H7 (cell line): ENCODE results near the gene RETSAT. TPM values are rescaled to one million over a fixed set of nuclear protein-coding genes. Genes with fewer than 3 reads are reported as not detected.

Experiments used
- DNase-seq: peaks from one replicate; pipeline ENCODE4 v3.0.0; 2012
- H3K27me3 ChIP-seq: 2 replicates; pipeline ENCODE4 v1.6.0; 2011; ENCODE audit warnings: mild to moderate bottlenecking, low read length; ENCODE audit not compliant: control insufficient read depth, insufficient read depth
- H3K36me3 ChIP-seq: replicated peaks from 2 replicates; pipeline ENCODE4 v1.5.1; 2011; ENCODE audit warnings: low read length; ENCODE audit not compliant: control insufficient read depth, insufficient read depth
- H3K4me3 ChIP-seq: 2 replicates; pipeline ENCODE4 v1.5.1; 2011; ENCODE audit warnings: low read depth, mild to moderate bottlenecking, control low read depth, low read length, moderate library complexity; ENCODE audit not compliant: insufficient read depth
- total RNA-seq: library from RNA; depleted of rRNA; stranded (reverse); fragments of >200 nt; shearing (Covaris generic); gene quantifications from 2 replicates; pipeline ENCODE4 v1.2.3, GENCODE V29; 2014; rRNA removed

RETSAT gene
- total RNA-seq: 18.5 and 29.6 TPM in 2 replicates

DNA sequence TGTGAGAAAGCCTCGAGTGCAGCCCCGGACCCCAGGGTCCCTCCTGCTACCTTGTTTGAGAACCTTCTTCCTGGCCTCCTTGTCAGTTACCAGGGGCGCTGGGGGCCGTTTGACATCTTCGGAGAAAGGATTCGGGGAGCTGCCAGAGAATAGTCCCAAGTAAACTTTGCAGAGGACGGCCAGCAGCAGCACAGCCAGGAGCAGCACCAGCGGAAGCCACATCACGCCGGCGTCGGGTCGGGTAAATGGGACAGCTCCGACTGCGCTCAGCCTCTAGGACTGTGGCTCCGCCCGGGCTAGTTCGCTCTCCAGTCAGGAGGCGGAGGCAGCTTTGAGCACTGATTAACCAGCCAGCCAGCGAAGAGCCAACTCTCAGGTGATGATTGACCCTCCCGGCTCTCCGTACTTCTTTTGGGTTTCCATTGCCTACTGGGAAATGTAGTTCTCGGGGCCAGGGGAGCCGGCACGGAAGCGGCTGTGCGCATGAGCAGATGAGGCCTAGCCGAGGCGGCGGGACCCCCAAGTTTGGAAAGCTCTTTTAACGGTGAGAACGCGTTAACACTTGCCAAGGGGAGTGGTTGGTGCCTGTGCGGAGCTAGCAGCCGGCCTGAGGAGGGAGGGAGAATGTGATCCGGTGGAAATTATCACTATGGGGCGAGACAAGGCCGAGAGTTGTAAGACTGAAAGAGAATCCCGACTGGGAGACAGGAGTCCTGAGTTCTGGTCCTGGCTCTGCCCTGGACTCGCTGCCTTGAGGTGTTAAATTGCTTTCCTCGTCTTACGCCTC lies at the start of gene RETSAT, which contains the start of gene ELMOD3:
Gene RETSAT, minus strand, starts transcription at position 243 of the 787 bp plus-strand sequence. Its CDS starts 21 bp downstream, at position 222.
Gene ELMOD3, plus strand, starts transcription at position 484 of the 787 bp plus-strand sequence. CDS start 2,430 bp downstream, outside the sequence.
- DNase-seq: peak; percentile 97
- H3K4me3 ChIP-seq: peak within 1 kb of the TSS; percentile 82
- H3K36me3 ChIP-seq: peaks cover 10% of the 10 kb centered on the region
- no peaks in the 10 kb centered on the region for H3K27me3 ChIP-seq

DNA sequence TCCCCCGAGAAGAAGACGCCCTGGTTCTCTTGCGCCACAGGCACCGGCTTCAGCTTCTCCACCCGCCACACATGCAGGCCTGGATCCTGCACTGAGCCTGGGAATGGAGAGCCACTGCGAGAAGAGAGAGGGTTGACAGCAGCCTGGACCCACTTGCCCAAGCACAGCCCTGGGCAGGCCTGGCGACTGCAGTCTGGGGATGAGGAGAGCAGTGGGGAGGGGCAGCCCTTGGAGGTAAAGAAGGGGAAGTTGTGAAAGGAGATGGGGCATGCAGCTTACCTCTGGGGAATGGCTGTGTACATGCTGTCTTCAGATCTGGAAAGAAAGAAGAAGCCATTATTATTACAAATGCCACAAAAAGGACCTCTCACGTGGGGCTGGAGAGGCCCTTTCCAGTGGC lies 47.5 kb upstream of the RETSAT start:
- Histone ChIP-seq H3K4me3 (no peak overlapping the region), H3K27me3 (no peaks in the 10 kb centered on the region), H3K36me3 (peaks cover 19% of the 10 kb centered on the region)
- DNase-seq: peak; percentile 31

DNA sequence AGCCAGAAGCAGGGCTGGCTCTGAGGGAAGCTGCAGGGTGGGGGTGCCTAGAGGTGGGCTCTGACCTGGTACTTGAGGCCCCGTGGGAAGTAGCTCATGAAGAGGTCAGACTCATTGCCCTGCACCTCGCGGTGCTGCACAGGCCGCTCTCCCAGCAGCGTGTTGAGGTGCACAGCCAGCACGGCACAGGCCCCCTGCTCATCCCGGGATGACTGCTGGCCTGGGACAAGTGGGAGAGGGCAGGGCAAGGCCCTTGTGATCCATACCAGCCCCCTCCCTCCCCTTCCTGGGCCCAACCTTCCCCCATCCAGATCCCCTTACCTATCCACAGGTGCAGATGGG lies 47.1 kb upstream of the RETSAT start:
- no peak for DNase-seq
- Histone ChIP-seq H3K4me3 (no peak overlapping the region), H3K36me3 (peaks cover 21% of the 10 kb centered on the region), H3K27me3 (no peaks in the 10 kb centered on the region)

DNA sequence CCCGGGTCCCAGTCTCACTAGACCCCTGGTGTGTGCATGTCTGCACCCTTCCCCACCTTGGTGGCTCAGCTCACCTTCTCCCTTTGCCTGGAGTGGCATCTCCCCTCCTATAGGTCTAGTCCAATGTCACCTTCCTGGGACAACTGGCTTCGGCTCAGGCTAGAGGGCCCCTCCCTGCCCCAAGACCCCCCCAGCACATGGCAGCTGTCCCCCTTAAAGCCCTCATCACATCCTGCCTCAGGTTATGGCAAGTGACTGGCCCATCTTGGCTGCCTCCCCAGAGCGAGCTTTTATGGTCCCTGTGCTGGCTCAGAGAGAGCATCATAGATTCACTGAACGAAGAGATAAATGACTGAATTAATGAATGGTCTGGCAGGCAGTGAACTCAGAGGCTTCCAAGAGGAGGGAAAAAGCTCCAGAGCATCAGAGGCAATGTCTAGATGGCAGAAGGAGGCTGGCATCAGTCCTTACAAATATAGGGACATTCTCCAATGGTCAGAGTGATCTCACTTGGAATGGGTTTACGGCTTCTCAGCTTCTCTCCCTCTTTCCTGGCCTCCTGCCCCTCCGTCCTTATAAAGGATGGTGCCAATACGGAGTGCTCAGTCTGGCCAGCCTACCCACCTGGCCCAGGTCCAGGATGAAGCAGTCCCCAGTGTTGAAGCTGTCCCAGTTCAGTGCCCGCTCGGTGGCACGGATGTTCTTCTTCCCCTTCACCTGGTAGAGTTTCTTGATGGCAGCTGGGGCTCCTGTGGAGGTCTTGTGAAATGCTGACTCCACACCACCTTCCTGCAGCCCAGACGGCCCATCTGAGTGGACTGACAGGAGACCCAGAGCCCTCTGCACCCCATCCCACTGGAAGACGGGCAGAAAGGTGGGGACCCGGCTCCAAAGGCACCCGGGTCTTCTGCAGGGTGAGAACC lies 46.5 kb upstream of the RETSAT start:
- no peaks in the 10 kb centered on the region for H3K27me3 ChIP-seq
- peak; percentile 21 for DNase-seq
- no peak overlapping the region for H3K4me3 ChIP-seq
- peaks cover 21% of the 10 kb centered on the region for H3K36me3 ChIP-seq

DNA sequence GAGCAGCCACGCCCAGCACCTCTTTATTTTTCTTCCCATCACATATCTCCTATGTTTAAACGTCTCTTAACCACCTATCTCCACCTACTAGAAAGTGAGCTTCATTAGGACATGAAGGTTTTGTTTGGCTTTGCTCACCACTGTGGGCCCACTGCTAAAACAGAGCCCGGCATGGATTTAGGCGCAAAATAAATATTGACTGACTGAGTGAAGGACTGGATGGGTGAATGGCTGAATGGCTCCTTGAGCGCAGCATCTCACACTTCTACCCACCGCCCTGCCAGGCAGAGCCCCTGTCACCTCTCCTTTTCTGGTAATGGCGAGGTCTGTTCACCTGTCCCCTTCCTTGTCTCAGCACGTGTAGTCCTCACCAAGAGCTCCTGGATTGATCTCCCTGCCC lies 45.7 kb upstream of the RETSAT start:
- Histone ChIP-seq H3K36me3 (peaks cover 22% of the 10 kb centered on the region), H3K27me3 (no peaks in the 10 kb centered on the region), H3K4me3 (no peak overlapping the region)
- DNase-seq: no peak

DNA sequence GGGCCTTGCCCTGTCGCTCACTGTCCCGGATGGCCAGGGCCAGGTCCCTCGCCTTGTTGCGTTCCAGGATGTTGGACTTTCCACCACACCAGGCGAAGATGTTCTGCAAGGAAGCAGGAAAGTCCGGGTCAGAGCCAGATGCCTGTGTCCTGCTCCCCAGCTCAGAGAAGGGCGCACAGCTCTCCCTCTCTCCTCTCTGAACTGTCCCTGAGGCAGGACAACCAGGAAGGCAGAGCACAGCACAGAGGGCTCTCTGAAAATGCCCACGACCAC lies 44.8 kb upstream of the RETSAT start:
- H3K36me3 ChIP-seq: peaks cover 27% of the 10 kb centered on the region
- H3K27me3 ChIP-seq: no peaks in the 10 kb centered on the region
- DNase-seq: no peak
- no peak overlapping the region for H3K4me3 ChIP-seq

DNA sequence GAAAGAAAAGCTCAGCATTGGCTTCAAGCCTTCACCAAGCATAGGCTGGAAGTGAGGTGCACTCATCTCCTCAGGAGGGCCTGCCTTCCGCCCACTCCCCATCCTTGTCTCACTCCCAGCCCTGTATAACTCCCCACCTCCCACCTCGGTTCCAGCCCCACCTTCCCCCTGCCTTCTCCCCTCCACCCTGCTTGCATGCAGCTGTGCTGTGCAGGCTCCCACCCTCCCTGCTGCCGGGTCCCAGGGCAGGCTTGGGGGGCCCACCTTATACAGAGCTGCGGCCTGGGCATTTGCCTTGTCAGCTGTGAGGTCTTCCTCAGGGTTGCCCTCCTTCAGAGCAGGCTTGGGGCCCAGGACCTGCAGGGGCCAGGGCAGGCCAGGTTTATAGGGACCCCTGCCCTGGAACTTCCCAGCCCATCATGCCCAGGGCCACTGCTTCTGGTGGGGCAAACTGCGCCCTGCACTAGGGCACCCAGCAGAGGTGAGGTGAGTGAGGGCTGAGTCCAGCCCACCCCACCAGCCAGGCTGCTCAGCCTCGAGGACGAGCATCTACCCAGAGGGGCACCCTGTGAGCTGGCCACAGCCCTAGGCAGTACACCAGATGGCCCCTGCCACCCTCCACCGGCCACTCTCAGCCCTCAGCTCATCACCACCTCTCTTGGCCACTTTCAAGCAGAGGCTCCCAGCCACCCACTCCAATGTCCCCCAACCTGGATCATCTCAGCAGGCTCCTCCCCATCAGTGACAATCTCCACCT lies 44.3 kb upstream of the RETSAT start:
- peaks cover 29% of the 10 kb centered on the region for H3K36me3 ChIP-seq
- no peaks in the 10 kb centered on the region for H3K27me3 ChIP-seq
- DNase-seq: peak; percentile 27
- no peak overlapping the region for H3K4me3 ChIP-seq

DNA sequence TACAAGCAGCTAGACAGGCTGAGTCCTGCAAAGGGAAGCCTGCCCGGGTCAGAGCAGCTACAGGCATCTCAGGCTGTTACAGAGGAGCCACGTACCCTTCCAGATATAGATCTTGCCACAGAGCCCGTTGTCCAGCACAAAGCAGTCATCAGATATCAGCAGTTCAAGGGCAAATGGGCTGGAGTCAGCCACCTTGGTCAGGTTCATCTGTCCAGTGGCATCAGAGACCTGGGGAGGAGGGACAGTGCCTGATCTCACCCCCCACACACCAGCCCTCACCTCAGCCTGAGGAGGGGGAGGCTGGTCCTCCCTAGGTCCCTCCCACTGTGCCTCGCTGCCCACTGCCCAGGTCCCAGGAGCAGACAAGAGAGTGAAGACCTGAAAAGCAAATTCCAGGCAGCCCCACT lies 43.6 kb upstream of the RETSAT start:
- no peak for DNase-seq
- H3K36me3 ChIP-seq: peaks cover 29% of the 10 kb centered on the region
- no peak overlapping the region for H3K4me3 ChIP-seq
- H3K27me3 ChIP-seq: no peaks in the 10 kb centered on the region

DNA sequence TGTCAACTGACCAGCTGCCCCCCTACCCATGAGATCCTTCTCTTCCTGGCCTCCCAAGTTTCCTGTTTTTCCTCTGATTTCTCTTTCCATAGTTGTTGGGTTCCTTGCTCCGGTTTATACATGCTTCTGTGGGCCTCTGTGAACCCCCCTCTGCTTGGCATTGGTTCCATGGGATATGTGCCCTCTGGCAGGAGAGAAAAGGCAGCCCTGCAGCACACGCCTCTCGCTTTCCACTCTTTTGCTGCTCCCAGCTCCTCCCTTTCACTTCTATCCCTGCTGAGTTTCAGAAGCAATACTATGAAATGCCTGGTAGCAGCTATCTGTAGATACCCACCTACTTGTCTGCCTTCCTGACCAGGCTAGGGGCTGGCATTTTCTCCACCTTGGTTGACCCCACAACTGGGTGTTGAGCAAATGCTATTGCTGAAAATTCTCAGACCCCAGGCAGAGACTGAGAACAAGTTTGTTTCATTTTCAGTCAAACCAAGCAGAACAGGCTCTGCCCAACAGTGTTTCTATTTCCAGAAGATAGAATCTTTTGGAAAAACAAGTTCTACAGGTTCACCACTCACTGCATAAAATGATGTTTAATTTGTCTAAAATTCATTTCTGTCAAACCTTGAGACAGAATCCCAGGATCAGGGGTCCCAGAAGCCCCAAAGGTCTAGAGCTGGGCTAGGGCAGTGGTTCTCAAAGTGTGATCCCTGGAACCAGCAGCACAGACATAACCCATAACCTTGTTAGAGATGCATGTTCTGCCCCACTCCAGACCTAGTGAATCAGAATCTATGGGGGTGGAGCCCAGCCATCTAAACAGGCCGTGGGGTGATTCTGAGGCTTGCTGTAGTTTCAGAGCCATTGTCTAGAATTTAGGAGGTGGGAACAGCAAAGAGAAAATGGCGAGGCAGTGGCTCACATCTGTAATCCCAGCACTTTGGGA lies 42.5 kb upstream of the RETSAT start:
- no peak overlapping the region for H3K4me3 ChIP-seq
- no peak for DNase-seq

DNA sequence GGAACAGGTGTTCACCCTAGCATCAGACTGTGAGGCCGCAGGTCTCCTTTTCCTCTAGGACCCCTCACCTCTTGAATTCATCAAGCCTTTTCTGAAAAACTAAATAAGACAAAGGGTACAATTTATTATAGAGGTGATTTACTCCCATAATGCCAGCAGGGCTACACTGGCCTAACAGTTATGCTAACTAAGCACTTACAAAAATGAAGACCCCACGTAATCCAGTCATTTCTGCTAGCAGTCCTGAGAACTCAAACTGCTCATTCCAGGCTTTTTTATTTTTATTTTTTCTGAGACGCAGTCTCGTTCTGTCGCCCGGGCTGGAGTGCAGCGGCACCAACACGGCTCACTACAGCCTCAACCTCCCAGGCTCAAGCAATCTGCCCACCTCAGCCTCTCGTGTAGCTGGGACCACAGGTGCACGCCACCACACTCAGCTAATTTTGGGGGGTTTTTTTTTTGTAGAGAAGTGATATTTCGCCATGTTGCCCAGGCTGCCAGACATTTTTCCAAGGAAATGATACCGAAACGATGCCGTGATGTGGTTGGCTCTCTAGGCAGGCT lies 41.7 kb upstream of the RETSAT start:
- Histone ChIP-seq H3K27me3 (no peaks in the 10 kb centered on the region), H3K4me3 (no peak overlapping the region), H3K36me3 (peaks cover 28% of the 10 kb centered on the region)
- DNase-seq: no peak

More for the DNA sequence above, 42.5 kb upstream of the RETSAT start:
- peaks cover 29% of the 10 kb centered on the region for H3K36me3 ChIP-seq
- no peaks in the 10 kb centered on the region for H3K27me3 ChIP-seq

DNA sequence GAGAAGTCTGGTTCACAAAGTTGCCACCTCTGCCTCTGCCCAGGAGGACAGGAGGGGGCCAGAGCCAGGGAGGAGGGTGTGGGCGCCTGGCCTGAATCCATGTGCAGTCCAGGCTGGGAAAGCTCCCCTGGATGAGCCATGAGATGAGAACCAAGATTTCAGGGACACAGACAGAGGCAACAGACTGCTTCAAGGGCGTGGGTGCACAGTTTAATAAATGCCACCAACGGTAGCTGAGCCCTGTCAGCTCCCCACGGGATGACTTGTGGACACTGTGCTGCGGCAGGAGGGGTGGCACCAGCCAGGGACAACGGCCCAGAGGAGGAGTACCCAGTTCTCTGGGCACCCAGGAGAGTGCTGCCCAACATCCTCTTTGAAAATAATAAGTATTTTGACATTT lies 40.6 kb upstream of the RETSAT start:
- Histone ChIP-seq H3K27me3 (no peaks in the 10 kb centered on the region), H3K36me3 (peaks cover 23% of the 10 kb centered on the region), H3K4me3 (no peak overlapping the region)
- DNase-seq: peak; percentile 32

DNA sequence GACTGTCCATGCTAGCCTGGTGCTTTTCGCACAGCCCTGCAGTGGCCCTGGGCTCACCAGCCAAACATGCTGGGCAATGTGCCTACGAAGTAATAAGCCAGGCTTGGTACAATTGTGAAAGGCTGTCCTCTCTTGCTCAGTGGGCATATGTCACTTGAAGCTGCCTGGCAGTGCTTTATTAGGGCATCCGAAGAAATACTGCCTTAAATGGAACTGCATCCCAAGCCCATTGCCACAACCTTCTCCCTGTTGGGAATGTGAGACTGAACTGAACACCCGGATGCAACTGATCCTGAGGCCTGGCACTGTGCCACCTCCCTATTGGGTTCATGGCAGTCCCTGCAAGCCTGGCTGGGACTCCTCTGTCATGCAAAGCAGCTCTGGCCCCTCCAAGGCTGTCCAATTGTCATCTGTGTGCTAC lies 39.9 kb upstream of the RETSAT start:
- peaks cover 21% of the 10 kb centered on the region for H3K36me3 ChIP-seq
- H3K4me3 ChIP-seq: no peak overlapping the region
- H3K27me3 ChIP-seq: no peaks in the 10 kb centered on the region
- DNase-seq: no peak

DNA sequence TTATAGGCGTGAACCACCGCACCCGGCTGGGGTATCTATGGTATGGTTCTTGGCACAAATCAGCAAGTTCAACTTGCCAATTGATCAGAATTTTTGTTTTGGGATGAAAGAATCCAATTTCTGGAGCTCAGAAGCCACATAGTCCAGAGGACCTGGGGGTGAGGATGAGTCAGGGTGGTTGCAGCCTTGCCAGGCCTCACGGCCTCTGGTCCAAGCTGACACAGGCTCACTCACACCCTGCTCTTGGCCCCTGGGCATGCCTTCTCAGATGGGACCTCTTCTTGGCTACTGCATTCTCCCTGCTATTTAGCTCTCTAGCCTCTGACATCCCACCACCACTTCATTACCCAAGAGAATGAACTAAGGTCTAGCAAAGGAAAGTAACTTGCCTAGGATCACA lies 39.5 kb upstream of the RETSAT start:
- Histone ChIP-seq H3K27me3 (no peaks in the 10 kb centered on the region), H3K4me3 (no peak overlapping the region), H3K36me3 (peaks cover 20% of the 10 kb centered on the region)
- no peak for DNase-seq
